Measurements from ENCODE around the gene NCF4.

- TF ChIP-seq CTCF (IDR thresholded peaks at IDR 0.05) (no peak), POLR2A (IDR thresholded peaks at IDR 0.05) (no peak)
Measured at GRCh38 chr22:36860017-36860416, 789 bp upstream of the NCF4 start.
